ENCODE data around the gene PAPOLA. TPM values are rescaled to one million over a fixed set of nuclear protein-coding genes. Genes with fewer than 3 reads are reported as not detected.

The PAPOLA gene
- total and polyA plus RNA-seq, 7 donors: 55.5 to 141 (median 91.7) TPM

DNA sequence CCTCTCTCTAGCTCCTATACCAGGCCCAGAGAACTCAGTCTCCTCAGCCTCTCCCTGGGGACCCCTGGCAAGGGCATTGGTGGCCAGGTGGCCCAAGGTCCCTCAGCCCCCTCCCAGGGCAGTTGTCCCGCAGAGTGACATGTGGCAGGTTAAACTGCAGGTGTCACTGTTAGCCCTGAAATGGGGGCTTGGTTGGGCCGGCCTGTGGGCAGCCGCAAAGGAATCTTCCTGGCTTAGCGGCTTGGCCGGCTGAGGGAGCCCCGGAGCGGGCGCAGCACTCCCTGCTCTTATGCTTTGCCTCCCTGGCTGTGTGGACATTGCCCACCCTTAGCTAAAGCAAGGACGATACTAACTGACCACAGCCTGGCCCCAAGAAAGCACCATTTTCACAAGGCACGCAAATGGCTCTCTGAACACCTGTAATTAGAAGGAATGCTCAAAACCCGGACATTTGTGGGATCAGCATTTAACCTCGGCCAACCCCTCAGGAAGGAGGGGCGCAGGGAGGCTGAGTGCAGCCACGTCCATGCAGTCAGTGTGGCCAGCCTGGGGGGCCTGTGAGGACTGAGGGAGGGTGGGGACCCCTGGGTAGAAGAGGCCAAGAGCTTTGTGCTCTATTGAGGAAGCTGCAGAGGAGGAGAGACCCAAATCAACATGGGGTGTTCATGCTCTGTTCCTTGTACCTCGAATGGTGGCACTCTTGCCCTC lies 82.2 kb downstream of the PAPOLA start:
- no peak overlapping the region for H3K4me3 ChIP-seq
- H3K36me3 ChIP-seq (ENCODE audit: insufficient read depth in 1 of 2, low read depth in 1 of 2): no peaks in the 10 kb centered on the region
- ATAC-seq (peak in 3 of 4 donors; percentile 38 to 56 (median 40)), DNase-seq (no peak)
- TF ChIP-seq, protein P1, sequence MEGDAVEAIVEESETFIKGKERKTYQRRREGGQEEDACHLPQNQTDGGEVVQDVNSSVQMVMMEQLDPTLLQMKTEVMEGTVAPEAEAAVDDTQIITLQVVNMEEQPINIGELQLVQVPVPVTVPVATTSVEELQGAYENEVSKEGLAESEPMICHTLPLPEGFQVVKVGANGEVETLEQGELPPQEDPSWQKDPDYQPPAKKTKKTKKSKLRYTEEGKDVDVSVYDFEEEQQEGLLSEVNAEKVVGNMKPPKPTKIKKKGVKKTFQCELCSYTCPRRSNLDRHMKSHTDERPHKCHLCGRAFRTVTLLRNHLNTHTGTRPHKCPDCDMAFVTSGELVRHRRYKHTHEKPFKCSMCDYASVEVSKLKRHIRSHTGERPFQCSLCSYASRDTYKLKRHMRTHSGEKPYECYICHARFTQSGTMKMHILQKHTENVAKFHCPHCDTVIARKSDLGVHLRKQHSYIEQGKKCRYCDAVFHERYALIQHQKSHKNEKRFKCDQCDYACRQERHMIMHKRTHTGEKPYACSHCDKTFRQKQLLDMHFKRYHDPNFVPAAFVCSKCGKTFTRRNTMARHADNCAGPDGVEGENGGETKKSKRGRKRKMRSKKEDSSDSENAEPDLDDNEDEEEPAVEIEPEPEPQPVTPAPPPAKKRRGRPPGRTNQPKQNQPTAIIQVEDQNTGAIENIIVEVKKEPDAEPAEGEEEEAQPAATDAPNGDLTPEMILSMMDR (IDR thresholded peaks at IDR 0.05): peak; percentile 14
- no peaks in the 10 kb centered on the region for H3K9me3 ChIP-seq
- H3K27me3 ChIP-seq (ENCODE audit: insufficient read depth in 3 of 3, low read length in 2 of 3): peaks cover 0 to 28% (median 3%) of the 10 kb centered on the region in 3 donors
- WGBS, 3 donors: 22 to 26% (median 24%) methylated on average over 15 of the region's 15 CpGs
- H3K27ac ChIP-seq: no peak overlapping the region
- intact Hi-C loops (cut with DNase I): no loop called here
- H3K4me1 ChIP-seq: no peaks in the 10 kb centered on the region

DNA sequence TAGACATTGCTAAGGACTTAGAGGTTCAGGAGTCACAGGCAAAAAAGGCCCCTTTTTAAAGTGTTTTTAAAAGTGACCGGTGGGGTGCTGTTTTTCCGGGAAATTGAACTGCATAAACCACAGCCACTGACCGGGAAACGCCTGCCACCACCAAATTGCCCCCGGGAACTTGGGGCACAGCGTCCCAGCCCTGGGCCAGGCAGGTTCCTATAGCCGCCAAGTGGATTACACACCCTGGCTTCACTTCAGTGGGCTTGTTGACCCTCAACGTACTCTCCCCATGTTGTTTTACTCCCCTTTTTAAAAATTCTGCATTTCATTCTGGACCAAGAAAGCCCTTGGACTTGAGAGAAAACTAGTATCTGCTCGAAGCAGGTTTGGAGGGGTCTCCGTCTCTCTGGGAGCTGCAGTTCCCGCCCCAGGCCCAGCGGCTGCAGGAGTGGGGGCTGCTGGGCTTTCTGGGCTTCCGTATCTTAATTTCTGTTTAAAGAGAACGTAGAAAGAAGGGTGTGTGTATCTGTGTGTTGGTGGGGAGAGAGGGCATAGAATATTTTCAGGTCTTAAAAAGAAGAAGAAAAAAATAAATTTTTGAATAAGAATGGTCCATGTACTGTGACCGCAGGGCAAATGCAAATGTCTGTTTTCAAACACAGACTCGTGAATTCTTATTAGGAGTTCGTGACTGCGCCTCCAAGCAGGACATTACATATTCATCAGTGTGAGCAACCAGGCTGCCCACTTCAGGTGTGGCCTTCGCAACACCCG lies 82.9 kb downstream of the PAPOLA start:
- H3K36me3 ChIP-seq (ENCODE audit: insufficient read depth in 1 of 2, low read depth in 1 of 2): no peaks in the 10 kb centered on the region
- peaks cover 0 to 28% (median 3%) of the 10 kb centered on the region in 3 donors for H3K27me3 ChIP-seq (ENCODE audit: insufficient read depth in 3 of 3, low read length in 2 of 3)
- H3K4me3 ChIP-seq: no peak overlapping the region
- intact Hi-C loops (cut with DNase I): no loop called here
- H3K9me3 ChIP-seq: no peaks in the 10 kb centered on the region
- ATAC-seq: no peak
- WGBS, 3 donors: 80 to 81% (median 80%) methylated on average over 20 of the region's 20 CpGs
- TF ChIP-seq, protein P1 (IDR thresholded peaks at IDR 0.05): no peak
- no peak overlapping the region for H3K27ac ChIP-seq
- H3K4me1 ChIP-seq: no peaks in the 10 kb centered on the region
- DNase-seq: no peak

DNA sequence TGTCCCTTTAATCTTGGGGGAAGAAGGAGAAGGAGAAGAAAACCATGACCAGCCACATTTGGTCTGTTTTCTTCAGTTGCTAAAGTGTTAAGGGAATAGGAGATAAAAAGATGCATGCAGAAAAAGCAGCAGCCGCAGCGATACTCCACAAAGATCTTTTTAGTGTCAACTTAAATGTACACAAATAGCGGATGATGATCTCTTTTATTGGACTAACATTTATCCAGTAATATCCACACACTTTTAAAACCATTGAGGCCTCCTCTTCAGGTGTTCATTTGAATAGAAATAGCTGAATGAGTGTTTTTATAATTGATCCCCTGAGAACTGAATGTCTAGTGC lies 83.5 kb downstream of the PAPOLA start:
- TF ChIP-seq, protein P1 (IDR thresholded peaks at IDR 0.05): no peak
- no peak overlapping the region for H3K27ac ChIP-seq
- peaks cover 0 to 28% (median 3%) of the 10 kb centered on the region in 3 donors for H3K27me3 ChIP-seq (ENCODE audit: insufficient read depth in 3 of 3, low read length in 2 of 3)
- H3K4me1 ChIP-seq: no peaks in the 10 kb centered on the region
- WGBS, 3 donors: 86 to 94% (median 91%) methylated on average over 3 of the region's 3 CpGs
- H3K9me3 ChIP-seq: no peaks in the 10 kb centered on the region
- no peaks in the 10 kb centered on the region for H3K36me3 ChIP-seq (ENCODE audit: insufficient read depth in 1 of 2, low read depth in 1 of 2)
- intact Hi-C loops (cut with DNase I): no loop called here
- ATAC-seq (no peak), DNase-seq (no peak)
- H3K4me3 ChIP-seq: no peak overlapping the region

DNA sequence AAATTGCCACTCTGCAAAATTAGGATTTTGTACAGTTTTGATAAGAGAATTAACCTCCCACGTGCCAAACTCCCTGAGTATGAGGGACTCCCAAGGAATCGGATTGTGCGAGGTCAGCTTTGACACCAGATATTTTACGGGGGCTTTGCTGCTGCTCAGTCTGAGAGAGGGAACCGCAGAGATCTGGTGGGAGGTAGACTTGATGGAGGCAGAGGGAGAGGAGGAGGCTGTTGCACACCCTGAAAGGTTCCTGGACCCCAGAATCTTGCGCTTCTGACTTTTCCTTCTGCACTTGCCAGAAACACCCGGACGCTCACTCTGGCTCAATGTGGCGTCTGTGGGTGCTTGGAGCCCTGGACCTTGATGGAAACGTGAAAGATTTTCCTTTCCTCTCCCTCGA lies 83.9 kb downstream of the PAPOLA start:
- H3K9me3 ChIP-seq: no peaks in the 10 kb centered on the region
- WGBS, 3 donors: 58 to 63% (median 60%) methylated on average over 11 of the region's 11 CpGs
- no peak for DNase-seq
- no peaks in the 10 kb centered on the region for H3K36me3 ChIP-seq (ENCODE audit: insufficient read depth in 1 of 2, low read depth in 1 of 2)
- intact Hi-C loops (cut with DNase I): no loop called here
- H3K4me3 ChIP-seq: no peak overlapping the region
- no peaks in the 10 kb centered on the region for H3K4me1 ChIP-seq
- H3K27me3 ChIP-seq (ENCODE audit: insufficient read depth in 3 of 3, low read length in 2 of 3): peaks cover 0 to 28% (median 3%) of the 10 kb centered on the region in 3 donors
- no peak overlapping the region for H3K27ac ChIP-seq
- TF ChIP-seq, protein P1 (IDR thresholded peaks at IDR 0.05): no peak
- ATAC-seq: no peak

All from psoas muscle (tissue), 8 donors.